Renal cortex interstitium (tissue), 11 donors: ENCODE data around the gene INPP5K. TPM values are rescaled to one million over a fixed set of nuclear protein-coding genes. Genes with fewer than 3 reads are reported as not detected.
A peak's percentile ranks its signal among the peaks of the same experiment; 100 is the strongest.
"Not testable (repeated sequence)": the region's sequence is repeated elsewhere in the genome, so short reads cannot be mapped to it uniquely, and the experiment has no call there.

Experiments used
- DNase-seq, 11 donors: peaks; one replicate each; pipeline ENCODE4 v3.0.0-alpha.2; 2013; ENCODE audit warnings: low read depth in 9 of 11, low spot score in 4 of 11; ENCODE audit errors: extremely low read depth in 1 of 11
- polyA plus RNA-seq, 3 donors: library from polyadenylated mRNA; unstranded; fragments of 120-200 nt; gene quantifications; one replicate each; pipeline ENCODE4 v1.2.1, GENCODE V29; 2013; ENCODE audit not compliant: insufficient read length in 3 of 3

The INPP5K gene
- polyA plus RNA-seq, 3 donors, result 17.3 to 25.1 (median 19.1) TPM

- DNase-seq, result no peak
Measured at GRCh38 chr17:1553354-1554266, 37.2 kb upstream of the INPP5K start.

GRCh38 chr17:1552932-1553331 lies 36.5 kb upstream of the INPP5K start:
- DNase-seq, result no peak

GRCh38 chr17:1551741-1552140 lies 35.3 kb upstream of the INPP5K start:
- DNase-seq, result no peak

DNA sequence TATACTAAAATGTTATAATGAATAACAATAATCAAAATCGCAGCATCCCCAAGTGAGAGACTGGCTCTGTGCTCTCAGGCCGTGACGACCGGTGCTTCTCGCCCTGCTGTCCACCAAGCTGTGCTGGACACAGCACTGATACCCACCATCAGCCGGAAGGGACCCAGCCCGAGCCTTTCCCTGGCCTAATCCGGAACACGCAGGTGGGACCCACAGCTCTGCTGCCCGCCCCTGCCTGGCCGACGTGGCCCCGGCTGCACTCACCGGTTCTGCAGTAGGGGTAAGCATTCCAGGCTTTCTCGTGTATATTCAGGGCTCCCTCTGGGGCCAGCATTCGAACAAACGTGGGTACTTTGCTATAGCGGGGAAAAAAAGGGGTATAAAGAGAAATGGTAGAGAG lies 31.6 kb upstream of the INPP5K start:
- no peak for DNase-seq

- DNase-seq, result no peak
Measured at GRCh38 chr17:1546292-1546922, 30.0 kb upstream of the INPP5K start.

- DNase-seq, result no peak
Measured at GRCh38 chr17:1545618-1546017, 29.2 kb upstream of the INPP5K start.

DNA sequence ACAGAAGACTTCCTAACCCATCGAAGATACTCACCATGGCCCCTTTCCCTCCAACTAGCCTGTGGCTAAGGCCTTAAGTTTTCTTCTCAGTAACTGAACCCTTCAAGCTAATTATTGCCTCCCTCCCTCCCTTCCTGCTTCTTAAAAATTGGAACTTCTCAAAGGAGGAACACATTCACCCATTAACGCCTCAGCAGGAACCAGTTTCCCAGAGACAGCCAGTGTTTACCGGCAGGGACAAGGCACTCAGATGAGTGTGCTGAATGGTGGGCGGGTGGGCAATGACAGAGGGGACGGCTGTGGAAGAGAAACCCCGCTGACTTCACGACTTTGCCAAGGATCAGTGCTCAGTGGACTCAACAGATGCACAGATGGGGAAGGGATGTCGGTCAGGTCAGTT lies 25.9 kb upstream of the INPP5K start:
- no peak for DNase-seq

GRCh38 chr17:1541367-1541904 lies 25.0 kb upstream of the INPP5K start:
- no peak for DNase-seq

- no peak for DNase-seq
Measured at GRCh38 chr17:1539811-1540210, 23.4 kb upstream of the INPP5K start.

GRCh38 chr17:1535737-1536136 lies 19.3 kb upstream of the INPP5K start:
- no peak for DNase-seq

DNA sequence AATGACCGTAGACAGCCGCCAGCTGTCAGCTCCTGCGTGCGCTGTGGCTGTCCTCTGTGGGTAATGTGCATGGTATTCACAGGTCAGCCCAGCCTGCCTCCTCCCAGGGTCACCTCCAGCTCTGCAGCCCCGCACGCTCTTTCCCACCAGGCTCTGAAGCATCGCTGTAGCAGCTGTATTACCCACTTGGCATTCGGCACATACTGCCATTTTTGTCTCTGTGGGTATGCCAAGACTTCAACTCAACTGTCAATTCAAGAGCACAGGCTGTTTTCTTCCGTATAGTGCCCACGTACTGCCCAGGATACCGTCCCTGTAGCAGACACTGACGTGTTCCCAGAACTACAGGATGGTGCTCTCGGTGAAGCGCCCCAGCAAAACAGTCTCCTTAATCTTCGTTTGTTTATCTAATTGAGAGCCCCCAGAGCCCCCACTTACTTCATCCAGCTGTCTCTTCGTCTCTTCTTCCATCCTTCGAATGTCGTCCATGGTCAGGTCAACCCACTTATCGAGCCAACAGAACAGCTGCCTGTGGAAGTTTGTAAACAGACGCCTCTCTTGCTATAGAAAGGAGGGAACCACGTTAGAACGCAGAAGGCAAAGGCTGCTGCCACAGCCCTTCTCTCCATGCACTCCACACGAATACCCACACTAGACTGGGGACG lies 17.4 kb upstream of the INPP5K start:
- no peak for DNase-seq

- DNase-seq, result no peak
Measured at GRCh38 chr17:1532836-1533602, 16.6 kb upstream of the INPP5K start.

DNA sequence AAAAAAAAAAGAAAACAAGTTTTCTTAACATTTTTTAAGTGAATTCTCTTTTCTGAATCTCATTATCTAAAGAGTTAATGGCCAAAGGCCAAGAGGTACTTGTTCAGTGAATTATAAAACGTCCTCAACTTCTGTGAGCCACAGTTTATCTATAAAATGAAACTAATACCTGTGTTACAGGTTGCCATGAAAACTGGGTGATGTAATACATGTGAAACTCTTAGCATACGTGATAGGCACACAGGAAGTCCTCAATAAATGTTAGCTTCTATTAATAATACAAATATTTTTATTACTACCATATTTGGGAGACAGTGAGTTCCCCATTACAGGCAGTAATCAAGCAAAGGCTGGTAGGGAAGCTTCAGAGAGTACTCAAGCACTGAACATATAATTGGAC lies 13.5 kb upstream of the INPP5K start:
- no peak for DNase-seq

DNA sequence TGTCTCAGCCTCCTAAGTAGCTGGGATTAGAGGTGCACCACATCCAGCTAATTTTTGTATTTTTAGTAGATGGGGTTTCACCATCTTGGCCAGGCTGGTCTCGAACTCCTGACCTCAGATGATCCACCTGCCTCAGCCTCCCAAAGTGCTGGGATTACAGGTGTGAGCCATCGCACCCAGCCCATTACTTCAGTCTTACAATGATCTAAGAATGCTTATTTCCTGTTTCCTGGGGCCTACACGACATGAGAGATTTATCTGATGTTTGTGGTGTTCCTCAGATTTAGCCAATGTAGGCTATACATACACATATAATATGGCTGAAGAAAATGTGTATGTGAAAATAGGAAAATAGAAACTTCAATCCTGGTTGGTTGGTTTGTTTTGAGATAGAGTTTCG lies 10.5 kb upstream of the INPP5K start:
- DNase-seq, result not testable (repeated sequence)

DNA sequence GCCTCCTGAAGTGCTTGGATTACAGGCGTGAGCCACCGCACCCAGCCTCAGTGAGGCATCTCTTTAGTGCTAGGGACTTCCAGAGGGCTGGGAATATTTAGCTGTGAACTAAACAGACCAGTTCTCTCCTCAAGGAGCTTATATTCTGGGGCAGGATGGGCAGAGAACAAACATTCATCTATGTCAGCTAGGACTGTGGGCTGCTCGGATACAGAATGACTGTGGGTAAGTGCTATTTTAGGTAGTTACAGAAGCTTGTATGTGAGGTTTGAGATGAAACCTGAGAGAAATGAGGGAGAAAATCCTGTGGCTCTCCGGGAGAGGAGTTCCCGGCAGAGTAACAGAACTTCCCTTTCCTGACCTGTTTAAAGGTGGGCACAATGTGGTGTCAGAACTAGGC lies 6.2 kb upstream of the INPP5K start:
- no peak for DNase-seq

- peak in 1 of 11 donors; percentile 9 for DNase-seq
Measured at GRCh38 chr17:1521086-1521640, 4.8 kb upstream of the INPP5K start.

DNA sequence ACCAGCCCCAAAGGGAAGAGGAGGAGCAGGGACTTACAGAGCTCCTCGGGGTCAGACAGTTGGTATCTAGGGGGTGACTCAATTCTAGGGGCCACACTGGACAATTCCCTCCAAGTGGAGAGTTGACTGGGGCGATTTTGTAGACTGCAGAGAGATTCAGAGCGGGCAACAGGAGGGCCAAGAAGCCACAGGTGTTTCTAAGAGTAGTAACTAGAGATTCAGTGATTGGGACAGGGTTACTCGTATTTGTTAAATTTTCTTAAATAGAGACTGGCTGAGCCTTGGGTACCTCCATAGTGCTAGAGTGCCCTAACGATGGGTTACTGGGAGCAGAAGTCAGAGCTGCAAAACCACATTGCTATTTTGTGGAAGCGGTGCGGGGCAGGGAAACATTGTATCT lies 3.3 kb upstream of the INPP5K start:
- DNase-seq, result no peak

GRCh38 chr17:1518410-1518809 lies 2.0 kb upstream of the INPP5K start:
- DNase-seq, result no peak
